ENCODE measurements around the gene DDIT4L.

DDIT4L gene

GRCh38 chr4:100177126-100177525 is 13.1 kb downstream of the DDIT4L start:
- H3K4me3 ChIP-seq (ENCODE audit: low read depth, low read length) = no peak overlapping the region
- no peak for DNase-seq (ENCODE audit: low read depth)
- TF ChIP-seq CTCF (IDR thresholded peaks at IDR 0.05; ENCODE audit: low read depth, low read length, missing control alignments) = no peak

- TF ChIP-seq CTCF (IDR thresholded peaks at IDR 0.05; ENCODE audit: low read depth, low read length, missing control alignments) = no peak
- no peak overlapping the region for H3K4me3 ChIP-seq (ENCODE audit: low read depth, low read length)
- DNase-seq (ENCODE audit: low read depth) = no peak
These were observed 14.4 kb downstream of the DDIT4L start for GRCh38 chr4:100175858-100176257.

- TF ChIP-seq CTCF (IDR thresholded peaks at IDR 0.05; ENCODE audit: low read depth, low read length, missing control alignments) = no peak
- DNase-seq (ENCODE audit: low read depth) = no peak
- no peak overlapping the region for H3K4me3 ChIP-seq (ENCODE audit: low read depth, low read length)
These were observed 15.3 kb downstream of the DDIT4L start for GRCh38 chr4:100174985-100175383.

GRCh38 chr4:100170986-100171385 is 19.3 kb downstream of the DDIT4L start:
- DNase-seq (ENCODE audit: low read depth) = no peak
- H3K4me3 ChIP-seq (ENCODE audit: low read depth, low read length) = no peak overlapping the region
- no peak for TF ChIP-seq CTCF (IDR thresholded peaks at IDR 0.05; ENCODE audit: low read depth, low read length, missing control alignments)

- H3K4me3 ChIP-seq (ENCODE audit: low read depth, low read length) = no peak overlapping the region
- DNase-seq (ENCODE audit: low read depth) = no peak
- TF ChIP-seq CTCF (IDR thresholded peaks at IDR 0.05; ENCODE audit: low read depth, low read length, missing control alignments) = no peak
These were observed 20.5 kb downstream of the DDIT4L start for GRCh38 chr4:100169491-100170485.

GRCh38 chr4:100168521-100168920 is 21.7 kb downstream of the DDIT4L start:
- no peak for TF ChIP-seq CTCF (IDR thresholded peaks at IDR 0.05; ENCODE audit: low read depth, low read length, missing control alignments)
- no peak overlapping the region for H3K4me3 ChIP-seq (ENCODE audit: low read depth, low read length)
- no peak for DNase-seq (ENCODE audit: low read depth)
